ENCODE results near the gene SDF4. TPM values are rescaled to one million over a fixed set of nuclear protein-coding genes. Genes with fewer than 3 reads are reported as not detected.

The SDF4 gene
- total and polyA plus RNA-seq, 11 donors: 102 to 212 (median 120) TPM

GRCh38 chr1:1255611-1256010, 23.8 kb upstream of the SDF4 start:
- intact Hi-C loops (cut with DNase I): no loop called here
- DNase-seq: no peak
- 91 to 92% (median 91%) methylated on average over 5 to 10 of the region's 10 CpGs for WGBS, 4 donors
- H3K4me1 ChIP-seq: peaks cover 0 to 20% (median 4%) of the 10 kb centered on the region in 12 donors
- TF ChIP-seq CTCF (IDR thresholded peaks at IDR 0.05): no peak
- TF ChIP-seq POLR2A (IDR thresholded peaks at IDR 0.05): no peak
- no peaks in the 10 kb centered on the region for H3K9me3 ChIP-seq
- no peaks in the 10 kb centered on the region for H3K27me3 ChIP-seq
- peaks cover 0 to 70% (median 57%) of the 10 kb centered on the region in 9 donors for H3K36me3 ChIP-seq
- H3K27ac ChIP-seq: no peak overlapping the region
- ATAC-seq: no peak
- no peak overlapping the region for H3K4me3 ChIP-seq

- H3K27ac ChIP-seq: no peak overlapping the region
- H3K4me1 ChIP-seq: peaks cover 0 to 15% (median 3%) of the 10 kb centered on the region in 12 donors
- DNase-seq (peak in 1 of 5 donors; percentile 49), ATAC-seq (no peak)
- no peaks in the 10 kb centered on the region for H3K9me3 ChIP-seq
- peaks cover 0 to 67% (median 54%) of the 10 kb centered on the region in 9 donors for H3K36me3 ChIP-seq
- no peaks in the 10 kb centered on the region for H3K27me3 ChIP-seq
- intact Hi-C loops (cut with DNase I): no loop called here
- H3K4me3 ChIP-seq: no peak overlapping the region
- TF ChIP-seq POLR2A (IDR thresholded peaks at IDR 0.05) (no peak), CTCF (IDR thresholded peaks at IDR 0.05) (no peak)
- WGBS, 4 donors: 93 to 97% (median 95%) methylated on average over 25 to 26 of the region's 26 CpGs
Observed at GRCh38 chr1:1255078-1255477, 23.3 kb upstream of the SDF4 start.

- peaks cover 0 to 10% (median under 1%) of the 10 kb centered on the region in 12 donors for H3K4me1 ChIP-seq
- H3K27me3 ChIP-seq: no peaks in the 10 kb centered on the region
- H3K27ac ChIP-seq: no peak overlapping the region
- intact Hi-C loops (cut with DNase I): loop anchor here in 2 of 10 donors (5.0 kb wide), 1 partner anchor 132 kb away; no protein-coding TSS in a partner anchor
- no peaks in the 10 kb centered on the region for H3K9me3 ChIP-seq
- peaks cover 0 to 62% (median 50%) of the 10 kb centered on the region in 9 donors for H3K36me3 ChIP-seq
- TF ChIP-seq POLR2A (IDR thresholded peaks at IDR 0.05) (no peak), CTCF (IDR thresholded peaks at IDR 0.05) (no peak)
- 87 to 92% (median 90%) methylated on average over 11 to 21 of the region's 21 CpGs for WGBS, 4 donors
- DNase-seq: no peak
- no peak overlapping the region for H3K4me3 ChIP-seq
- no peak for ATAC-seq
Observed at GRCh38 chr1:1254667-1254998, 22.8 kb upstream of the SDF4 start.

- H3K4me1 ChIP-seq: peaks cover 0 to 6% (median 0%) of the 10 kb centered on the region in 12 donors
- WGBS, 4 donors: 93 to 95% (median 95%) methylated on average over 36 to 50 of the region's 50 CpGs
- no peak for TF ChIP-seq CTCF (IDR thresholded peaks at IDR 0.05)
- no peak for TF ChIP-seq POLR2A (IDR thresholded peaks at IDR 0.05)
- no peak overlapping the region for H3K4me3 ChIP-seq
- no peaks in the 10 kb centered on the region for H3K27me3 ChIP-seq
- peaks cover 0 to 59% (median 48%) of the 10 kb centered on the region in 9 donors for H3K36me3 ChIP-seq
- ATAC-seq (no peak), DNase-seq (no peak)
- intact Hi-C loops (cut with DNase I): loop anchor here in 3 of 10 donors (2.0 to 5.0 kb wide), 2 partner anchors 131 to 132 kb away; no protein-coding TSS in a partner anchor
- no peaks in the 10 kb centered on the region for H3K9me3 ChIP-seq
- no peak overlapping the region for H3K27ac ChIP-seq
Observed at GRCh38 chr1:1253972-1254666, 22.3 kb upstream of the SDF4 start.

Data from heart left ventricle (tissue), 16 donors.